ENCODE measurements around the gene APIP.

The APIP gene, protein sequence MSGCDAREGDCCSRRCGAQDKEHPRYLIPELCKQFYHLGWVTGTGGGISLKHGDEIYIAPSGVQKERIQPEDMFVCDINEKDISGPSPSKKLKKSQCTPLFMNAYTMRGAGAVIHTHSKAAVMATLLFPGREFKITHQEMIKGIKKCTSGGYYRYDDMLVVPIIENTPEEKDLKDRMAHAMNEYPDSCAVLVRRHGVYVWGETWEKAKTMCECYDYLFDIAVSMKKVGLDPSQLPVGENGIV

DNA sequence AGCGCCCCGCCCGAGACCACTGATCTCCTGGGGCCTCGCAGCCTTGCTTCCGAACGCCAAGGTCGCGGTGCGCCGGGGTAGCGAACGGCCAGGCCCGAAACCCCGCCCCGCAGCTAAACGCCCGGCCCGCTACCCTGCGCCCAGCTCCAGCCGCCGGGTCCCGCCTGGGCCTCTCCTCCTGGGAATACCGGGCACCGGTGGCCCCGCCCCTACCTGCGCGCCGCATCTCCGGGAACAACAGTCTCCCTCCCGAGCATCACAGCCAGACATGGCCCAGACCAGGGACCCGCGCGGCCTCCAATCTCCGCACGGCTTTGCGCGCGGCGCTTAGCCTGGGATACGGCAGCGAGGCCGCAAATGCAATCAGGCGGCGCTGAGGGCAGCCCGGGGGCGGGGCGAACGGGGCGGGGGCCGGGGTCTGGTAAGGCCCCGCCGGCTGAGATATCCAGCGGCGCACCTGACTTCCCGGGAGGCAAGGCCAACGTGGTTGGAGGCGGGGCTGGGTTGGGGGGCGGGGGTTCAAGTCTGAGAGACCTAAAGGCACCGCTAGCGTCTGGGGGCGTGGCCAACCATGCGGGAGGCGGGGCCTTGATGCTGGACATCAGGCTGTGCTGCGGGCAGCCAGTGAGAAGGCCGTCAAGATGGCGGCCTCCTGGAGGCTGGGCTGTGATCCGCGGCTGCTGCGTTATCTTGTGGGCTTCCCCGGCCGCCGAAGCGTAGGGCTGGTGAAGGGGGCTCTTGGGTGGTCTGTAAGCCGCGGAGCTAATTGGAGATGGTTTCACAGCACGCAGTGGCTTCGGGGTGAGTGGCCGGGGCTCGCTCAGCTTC, at the start of gene APIP, which contains the start of gene PDHX:
APIP (minus strand) TSS at position 365 of the 828 bp plus-strand sequence; CDS start at position 270, 95 bp downstream.
PDHX (plus strand) TSS at position 604 of the 828 bp plus-strand sequence; CDS start at position 642, 38 bp downstream.
- DNase-seq (ENCODE audit: low read depth) = peak; percentile 97

DNA sequence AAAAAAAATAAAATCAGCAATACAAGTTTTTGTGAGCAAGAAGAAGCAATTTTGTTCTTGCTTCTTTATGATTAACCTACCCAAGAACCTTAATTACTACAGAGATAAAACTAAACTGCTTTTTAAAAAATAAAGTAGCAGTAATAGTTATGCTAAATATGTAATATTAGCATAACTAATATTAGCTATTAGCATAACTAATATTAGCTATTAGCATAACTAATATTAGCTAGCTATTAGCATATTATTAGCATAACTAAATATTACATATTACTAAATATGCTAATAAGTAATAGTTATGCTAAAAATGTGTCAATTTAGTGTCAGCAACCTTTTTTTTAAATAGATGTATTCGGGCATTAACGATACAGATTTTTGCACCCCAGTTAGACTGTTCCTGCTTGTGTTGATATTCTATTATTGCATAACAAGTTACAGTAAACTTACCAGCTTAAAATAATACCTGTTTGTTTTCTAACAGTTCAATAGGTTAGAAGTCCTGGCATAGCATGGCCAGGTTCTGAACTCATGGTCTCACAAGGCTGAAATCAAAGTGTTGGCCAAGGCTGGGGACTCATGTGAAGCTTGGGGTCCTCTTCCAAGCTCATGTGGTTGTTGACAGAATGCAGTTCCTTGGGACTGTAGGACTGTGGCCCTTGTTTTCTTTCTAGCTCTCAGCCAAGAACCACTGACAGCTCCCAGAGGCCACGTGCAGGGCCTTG, 48.6 kb upstream of the APIP start:
- DNase-seq (ENCODE audit: low read depth) = no peak

DNA sequence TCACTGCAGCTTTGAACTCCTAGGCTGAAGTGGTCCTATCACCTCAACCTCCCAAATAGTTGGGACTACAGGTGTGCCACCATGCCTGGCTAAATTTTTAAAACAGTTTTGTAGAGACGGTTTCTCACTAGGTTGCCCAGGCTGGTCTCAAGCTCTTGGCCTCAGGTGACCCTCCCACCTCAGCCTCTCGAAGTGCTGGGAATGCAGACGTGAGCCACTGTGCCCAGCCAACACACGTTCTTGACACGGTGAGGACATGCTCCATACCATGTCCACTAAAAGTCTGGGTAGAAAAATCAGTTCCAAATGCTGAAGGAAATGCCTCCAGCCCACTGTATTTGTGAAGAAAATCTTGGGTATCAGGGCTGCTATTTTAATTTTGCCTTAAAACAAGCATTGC, 47.2 kb upstream of the APIP start:
- no peak for DNase-seq (ENCODE audit: low read depth)

DNA sequence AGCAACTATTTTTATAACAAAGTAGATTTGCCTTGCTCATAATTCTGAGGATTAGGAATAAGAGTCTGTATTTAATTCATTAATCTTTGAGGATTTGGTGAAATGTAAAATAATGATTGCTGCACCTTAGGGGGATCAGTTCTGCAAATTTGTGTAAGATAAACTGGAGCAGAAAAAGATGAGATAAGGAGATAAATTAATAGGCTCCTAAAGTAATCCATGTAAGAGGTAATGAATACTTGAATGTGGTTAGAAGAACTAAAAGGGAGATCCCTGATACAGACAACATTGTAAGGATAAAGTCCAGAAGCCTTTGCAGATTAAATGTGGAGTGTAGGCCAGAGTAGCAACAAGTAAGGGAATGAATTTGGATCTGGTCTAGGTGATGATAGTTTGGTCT, 45.9 kb upstream of the APIP start:
- DNase-seq (ENCODE audit: low read depth) = no peak

DNA sequence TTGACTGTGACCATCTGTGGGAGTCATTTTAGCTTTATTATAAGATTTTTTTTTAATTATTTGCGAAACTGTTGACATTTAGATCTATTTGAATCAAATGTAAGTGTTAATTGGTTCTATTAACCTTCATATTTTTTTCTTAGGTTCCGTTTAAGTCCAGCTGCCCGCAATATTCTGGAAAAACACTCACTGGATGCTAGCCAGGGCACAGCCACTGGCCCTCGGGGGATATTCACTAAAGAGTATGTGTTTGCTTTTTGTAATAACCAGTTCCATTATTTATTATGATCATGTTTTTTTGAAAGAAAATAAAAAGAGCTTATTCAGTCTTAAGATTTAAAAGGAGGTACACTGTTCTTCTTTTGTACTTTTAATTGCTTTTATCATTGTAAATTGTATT, 44.1 kb upstream of the APIP start:
- no peak for DNase-seq (ENCODE audit: low read depth)

DNA sequence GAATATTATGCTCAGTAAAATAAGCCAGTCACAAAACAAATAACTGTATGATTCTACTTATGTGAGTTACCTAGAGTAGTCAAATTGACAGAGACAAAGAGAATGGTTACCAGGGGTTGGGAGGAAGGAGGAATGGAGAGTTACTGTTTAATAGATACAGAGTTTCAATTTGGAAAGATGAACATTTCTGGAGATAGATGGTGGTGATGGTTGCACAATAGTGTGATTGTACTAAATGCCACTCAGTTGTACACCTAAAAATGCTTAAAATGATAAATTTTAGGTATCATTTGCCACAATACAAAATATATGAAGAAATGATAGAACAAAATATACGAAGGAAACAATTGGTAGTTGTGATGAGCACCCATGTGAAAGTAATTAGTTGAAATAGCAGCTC, 43.6 kb upstream of the APIP start:
- DNase-seq (ENCODE audit: low read depth) = no peak

DNA sequence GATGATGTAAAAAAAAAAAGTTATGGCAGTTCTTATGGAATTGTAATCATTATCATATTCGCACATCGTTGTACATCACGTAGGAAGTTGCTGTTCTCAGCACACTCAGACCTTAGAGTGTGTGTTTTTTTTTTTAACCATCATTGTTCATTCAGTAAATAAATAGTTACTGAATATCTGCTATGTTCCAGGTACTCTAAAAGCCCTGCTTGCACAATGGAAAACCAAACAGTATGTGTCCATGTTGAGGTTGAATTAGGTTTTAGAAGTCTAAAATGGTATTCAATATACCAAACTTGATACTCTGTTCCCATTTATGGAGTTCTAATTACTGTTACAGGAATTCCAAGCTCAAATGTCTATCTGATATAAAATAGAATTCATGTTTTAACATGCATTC, 41.4 kb upstream of the APIP start:
- DNase-seq (ENCODE audit: low read depth) = no peak

DNA sequence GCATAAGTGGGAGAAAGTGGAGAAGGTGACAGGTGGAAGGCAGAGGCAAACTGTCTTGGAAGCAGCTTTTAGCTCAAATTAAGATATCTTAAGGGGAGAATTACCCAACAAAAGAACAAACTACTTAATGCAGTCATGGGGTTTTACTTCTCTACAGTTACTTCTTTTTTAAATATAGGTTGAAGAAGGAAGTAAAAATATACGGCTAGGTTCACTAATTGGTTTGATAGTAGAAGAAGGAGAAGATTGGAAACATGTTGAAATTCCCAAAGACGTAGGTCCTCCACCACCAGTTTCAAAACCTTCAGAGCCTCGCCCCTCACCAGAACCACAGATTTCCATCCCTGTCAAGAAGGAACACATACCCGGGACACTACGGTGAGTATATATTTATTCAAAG, 41.0 kb upstream of the APIP start:
- no peak for DNase-seq (ENCODE audit: low read depth)

DNA sequence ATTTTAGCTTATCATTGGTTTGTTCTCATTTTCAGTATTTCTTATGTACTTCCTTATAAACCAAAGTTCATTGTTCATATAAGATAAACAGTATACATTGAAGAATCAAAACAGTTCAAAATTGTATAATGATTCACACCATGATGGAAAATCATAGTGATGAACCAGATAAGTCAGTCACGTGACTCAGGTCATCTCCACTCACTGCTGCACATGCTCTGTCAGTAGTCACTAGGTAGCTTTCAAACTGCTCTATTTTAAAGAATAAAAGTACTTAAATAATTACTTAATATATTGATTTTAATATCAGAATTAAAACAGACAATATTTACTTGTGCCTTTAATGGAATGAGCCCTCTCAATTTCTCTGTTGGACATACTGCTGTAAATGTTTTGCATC, 37.8 kb upstream of the APIP start:
- no peak for DNase-seq (ENCODE audit: low read depth)

DNA sequence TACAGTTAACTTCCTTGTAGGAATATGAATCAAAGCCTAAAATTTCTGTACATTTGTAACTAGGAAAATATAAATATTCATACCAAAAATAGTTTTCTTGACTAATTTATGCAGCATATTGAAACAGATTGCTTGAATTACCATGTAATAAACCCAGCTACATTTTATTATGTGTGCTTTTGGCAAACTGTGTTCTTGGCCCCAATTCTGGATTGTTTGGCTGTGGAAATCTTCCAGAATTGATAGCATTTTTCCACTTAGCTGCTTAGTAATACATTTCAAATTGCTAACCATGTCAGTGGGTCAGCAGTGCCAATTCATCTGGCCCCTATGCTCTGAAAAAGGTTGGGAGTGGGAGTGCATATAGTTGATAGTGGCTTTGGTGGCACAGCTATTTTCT, 32.5 kb upstream of the APIP start:
- DNase-seq (ENCODE audit: low read depth) = no peak

DNA sequence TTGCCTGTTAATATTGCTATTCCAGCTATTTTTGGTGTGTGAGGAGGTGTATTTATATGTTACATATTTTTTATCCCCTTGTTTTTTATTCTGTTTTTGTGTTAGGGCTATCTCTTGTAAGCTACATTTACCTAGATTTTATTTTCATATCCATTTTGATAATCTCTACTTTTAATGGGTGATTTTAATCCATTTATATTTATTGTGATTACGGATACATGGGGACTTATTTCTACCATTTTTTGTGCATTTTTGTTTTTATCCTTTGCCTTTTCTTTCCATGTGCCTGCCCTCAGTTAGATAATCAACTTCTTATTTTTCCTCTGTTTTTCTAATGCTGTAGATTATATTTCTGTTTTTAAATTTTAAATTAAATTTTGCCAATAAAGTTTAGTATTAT, 28.5 kb upstream of the APIP start:
- DNase-seq (ENCODE audit: low read depth) = no peak

DNA sequence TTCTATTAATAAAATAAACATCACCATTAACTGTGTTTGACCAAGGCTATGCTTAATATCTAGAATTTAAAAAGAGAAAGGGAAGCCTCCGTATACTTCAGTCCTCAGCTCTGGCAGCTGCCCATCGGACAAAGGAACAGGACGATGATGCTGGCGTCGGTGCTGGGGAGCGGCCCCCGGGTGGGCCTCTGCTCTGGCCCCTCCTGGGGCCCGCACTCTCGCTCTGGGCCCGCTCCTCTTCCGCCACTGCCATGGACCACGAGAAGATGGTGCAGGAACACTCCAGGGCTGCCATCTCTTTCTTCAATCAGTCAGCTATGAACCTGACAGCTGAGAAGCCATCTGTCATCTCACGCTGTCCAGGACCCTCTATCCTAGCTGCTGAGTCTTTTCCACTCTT, 25.5 kb upstream of the APIP start:
- no peak for DNase-seq (ENCODE audit: low read depth)

DNA sequence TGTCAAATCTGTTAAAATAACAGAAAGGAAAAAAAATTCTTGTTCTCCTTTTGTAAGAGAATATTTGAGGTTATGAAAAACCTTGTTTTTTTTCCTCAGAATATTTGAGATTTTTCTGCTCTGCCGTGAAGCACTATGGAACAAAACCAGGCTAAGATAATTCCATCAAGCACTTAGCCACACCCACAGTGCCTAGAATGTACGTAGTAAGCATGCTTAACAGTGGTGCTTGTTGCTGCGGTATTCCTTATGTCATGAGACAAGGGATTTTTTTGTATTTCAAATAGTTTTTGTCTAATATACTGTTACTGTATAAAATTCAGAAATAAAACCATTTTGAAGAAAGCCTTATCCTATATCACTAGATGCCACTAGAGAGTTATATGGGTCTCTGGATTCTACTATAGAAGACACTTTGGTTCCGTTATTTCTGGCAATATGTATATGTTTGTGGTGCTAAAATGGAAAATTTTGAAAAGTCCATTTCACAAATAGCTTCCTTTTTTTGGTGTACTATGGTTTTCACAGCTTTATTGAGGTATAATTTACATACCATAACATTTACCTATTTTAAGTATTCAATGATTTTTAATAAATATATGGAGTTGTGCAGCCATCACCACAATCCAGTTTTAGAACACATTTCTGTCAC, 24.0 kb upstream of the APIP start:
- DNase-seq (ENCODE audit: low read depth) = no peak

DNA sequence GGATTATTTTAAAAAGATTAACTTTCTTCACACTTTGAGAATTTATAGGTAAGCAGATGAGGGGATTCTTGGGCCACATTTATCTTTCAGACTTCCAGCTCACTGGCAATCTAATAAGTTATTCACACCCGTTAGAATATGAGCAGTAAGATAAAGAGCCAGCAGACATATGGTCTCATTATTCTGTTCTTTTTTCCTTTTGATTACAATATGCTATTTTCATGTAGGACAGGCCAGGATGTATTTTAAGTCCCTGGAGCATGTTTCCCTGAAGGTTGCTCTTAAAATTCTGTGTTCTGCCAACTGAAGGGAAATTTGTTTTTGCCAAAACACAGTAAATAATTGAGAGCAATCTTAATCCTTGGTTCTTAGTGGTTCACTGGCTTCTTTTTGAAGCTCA, 22.4 kb upstream of the APIP start:
- DNase-seq (ENCODE audit: low read depth) = no peak

DNA sequence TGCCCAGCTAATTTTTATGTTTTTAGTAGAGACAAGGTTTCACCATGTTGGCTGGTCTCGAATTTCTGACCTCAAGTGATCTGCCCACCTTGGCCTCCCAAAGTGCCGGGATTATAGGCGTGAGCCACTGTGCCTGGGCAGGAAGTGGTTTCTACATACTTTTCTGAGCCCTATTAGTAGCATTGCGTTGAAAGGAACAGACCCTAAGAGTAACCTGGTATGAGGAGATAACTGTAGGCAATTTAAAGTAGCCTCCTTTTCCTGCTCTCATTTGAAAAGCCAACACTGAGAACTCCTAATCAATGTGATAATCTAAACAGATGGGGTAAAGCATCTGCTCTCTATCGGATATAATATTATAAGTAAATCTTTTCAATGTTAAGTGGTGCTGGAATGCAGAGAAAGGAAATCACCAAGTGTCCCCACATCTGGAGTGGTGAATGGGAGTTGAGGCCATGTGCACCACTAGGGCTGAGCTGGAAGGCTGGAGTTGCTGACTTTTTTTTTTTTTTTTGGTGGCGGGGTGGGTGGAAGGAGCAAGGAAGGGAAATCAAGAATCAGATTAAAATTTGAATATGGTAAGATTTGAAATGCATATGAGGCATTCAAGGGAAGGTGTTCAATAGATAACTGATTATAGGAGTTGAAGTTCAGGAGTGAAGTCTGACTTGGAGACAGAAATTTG, 20.9 kb upstream of the APIP start:
- DNase-seq (ENCODE audit: low read depth) = no peak

DNA sequence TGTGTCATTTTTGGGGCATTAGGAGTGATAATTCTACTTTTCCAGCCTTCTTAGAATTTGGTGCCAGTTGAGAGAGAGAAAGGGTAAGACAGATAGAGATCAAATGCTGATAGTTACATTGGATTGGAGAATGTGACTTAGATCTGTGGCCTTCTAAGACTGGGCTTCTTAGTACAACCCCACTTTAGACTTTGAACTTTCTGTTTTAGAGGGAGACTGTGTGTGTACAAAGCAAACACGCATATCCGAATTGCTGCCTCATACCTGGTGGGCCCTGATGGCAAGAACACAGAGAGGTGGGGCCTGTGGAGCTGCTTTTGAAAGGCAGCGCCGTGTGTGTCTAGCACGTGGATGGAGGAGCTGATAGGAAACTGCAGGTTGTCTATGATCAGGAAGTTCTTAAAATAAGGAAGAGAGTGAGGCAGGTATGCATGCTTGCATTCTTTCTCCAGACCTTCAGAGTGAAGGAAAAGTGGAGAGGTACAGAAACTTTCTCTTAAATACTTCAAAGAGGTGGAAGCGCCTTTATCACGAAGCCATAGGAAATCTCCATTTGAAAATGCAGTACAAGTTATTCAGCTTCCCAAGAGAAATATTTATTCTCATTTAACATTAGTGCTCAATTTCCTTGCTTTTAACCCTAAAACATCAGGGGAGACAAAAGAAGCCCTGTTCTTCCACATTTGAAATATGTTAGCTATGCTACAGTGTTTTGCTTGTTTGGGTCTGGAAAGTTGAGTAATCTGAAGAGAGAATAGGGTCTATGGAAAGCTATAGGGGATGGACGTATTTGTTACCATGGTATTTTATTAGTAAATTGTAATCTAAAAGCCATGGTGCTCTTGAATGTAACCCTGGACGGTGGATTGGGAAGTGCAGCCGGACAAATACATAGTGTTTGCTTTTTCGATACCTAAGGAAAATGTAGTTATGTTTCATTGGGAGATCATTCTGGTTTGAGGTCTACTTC, 13.9 kb upstream of the APIP start:
- DNase-seq (ENCODE audit: low read depth) = no peak

DNA sequence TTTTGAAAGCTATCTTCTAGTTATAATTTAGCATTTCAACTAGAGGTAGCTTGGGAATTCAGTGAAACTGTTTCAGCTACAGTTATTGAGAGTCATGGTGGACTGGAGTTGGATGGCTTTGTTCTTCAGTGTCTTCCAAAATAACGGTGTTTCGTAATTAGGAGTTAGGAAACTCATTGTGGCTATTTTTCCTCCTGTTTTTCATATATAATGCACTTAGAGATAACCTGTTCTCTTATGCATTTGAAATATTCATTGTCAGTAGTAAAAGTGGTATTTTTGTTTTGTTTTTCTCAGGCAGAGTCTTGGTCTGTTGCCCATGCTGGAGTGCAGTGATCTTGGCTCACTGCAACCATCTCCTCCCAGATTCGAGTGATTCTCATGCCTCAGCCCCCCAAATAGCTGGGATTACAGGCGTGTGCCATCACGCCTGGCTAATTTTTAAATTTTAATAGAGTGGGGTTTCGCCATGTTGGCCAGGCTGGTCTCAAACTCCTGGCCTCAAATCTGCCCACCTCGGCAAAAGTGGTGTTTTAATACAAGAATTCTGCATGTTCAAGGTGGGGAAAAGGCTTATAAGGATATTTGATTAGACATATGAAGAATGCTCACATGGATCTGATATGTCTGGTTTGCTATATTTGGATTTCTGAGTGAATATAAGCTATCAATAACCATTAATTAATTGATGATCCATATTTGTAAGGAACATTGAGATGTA, 12.9 kb upstream of the APIP start:
- no peak for DNase-seq (ENCODE audit: low read depth)

DNA sequence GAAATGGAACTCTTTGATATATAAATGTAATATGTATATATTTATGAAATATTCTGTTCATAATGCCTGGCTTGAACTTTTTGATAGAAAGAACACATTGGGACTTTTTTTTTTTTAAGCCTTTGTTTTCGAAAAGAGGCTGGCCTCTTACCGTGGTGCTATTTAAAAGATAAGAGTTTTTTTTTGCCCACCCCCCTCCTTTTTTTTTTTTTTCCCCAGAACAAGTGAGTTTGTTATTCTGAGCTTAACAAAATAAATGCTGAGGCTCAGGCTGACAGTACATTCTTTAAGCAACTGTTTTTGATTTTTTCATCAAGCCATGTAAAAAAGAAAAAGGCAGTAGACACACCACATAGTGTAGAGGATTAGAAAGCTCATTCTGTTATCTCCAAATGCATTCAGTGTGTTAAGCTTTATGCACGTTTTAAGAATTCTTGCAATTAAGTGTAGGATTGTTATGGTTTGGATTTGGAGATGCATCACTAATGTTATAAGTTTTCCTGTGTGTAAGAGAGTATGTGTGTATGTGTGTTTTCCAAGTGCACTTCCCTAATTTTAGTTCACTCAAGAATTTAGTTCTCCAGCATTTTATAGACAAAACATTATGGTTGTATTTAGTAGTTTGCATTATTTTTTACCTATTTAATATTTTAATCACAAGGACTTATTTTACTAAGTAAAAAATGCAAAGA, 12.2 kb upstream of the APIP start:
- DNase-seq (ENCODE audit: low read depth) = no peak

DNA sequence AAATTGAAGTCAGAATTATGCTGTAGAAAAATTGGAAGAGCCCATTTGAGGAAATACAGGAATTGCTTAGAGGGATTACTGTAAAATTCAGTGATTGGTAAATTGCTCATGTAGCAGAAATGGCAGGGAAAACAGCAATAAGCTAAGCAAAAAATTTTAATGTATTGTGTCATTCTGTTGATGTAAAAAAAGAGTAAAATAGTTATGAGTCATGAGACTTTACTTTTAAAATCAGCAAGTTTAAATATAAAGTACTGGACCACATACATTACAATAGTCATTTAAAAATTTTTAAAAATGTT, 10.6 kb upstream of the APIP start:
- DNase-seq (ENCODE audit: low read depth) = no peak
